IMR-90 (cell line): Measurements from ENCODE around the gene WDR74. TPM values are rescaled to one million over a fixed set of nuclear protein-coding genes. Genes with fewer than 3 reads are reported as not detected.

Source experiments
- ATAC-seq: fragments of 200-7000 bp; cut with Tn5 transposase; 2 replicates; pipeline ENCODE4 v1.9.1; 2020; ENCODE audit warnings: low read depth, mild to moderate bottlenecking, moderate library complexity
- BruUV-seq: library from RNA; stranded (reverse); fragments of 400-500 nt; replicated peaks from 2 replicates; lab custom pipeline; 2021; lab: Mats Ljungman, UMichigan
- CTCF ChIA-PET: fragments of 300-600 bp; formaldehyde crosslinking; extraction: SDS; loops from one replicate; lab custom pipeline; 2021; ENCODE audit warnings: antibody characterized with exemption; lab: Yijun Ruan, JAX
- POLR2A ChIA-PET: fragments of 300-600 bp; sonication (Branson Sonifier 250); formaldehyde crosslinking; loops from one replicate; lab custom pipeline; 2022; ENCODE audit warnings: antibody characterized with exemption; ENCODE audit not compliant: unreplicated experiment; lab: Charles Lee
- DNase-seq: peaks from one replicate; pipeline ENCODE4 v3.0.0; 2013
- H2AFZ ChIP-seq: replicated peaks from 2 replicates; pipeline ENCODE3; 2013; ENCODE audit warnings: low read length, mild to moderate bottlenecking; ENCODE audit not compliant: poor library complexity
- H2AK5ac ChIP-seq: 2 replicates; pipeline ENCODE4 v1.6.1; 2013; ENCODE audit warnings: low read depth, low read length, inconsistent platforms
- H2AK9ac ChIP-seq: replicated peaks from 2 replicates; pipeline ENCODE3; 2013; ENCODE audit warnings: mild to moderate bottlenecking, low read depth, low read length, moderate library complexity; ENCODE audit not compliant: poor library complexity
- H2BK120ac ChIP-seq: 2 replicates; pipeline ENCODE4 v1.6.1; 2013; ENCODE audit warnings: low read depth, low read length, inconsistent platforms
- H2BK15ac ChIP-seq: 3 replicates; pipeline ENCODE4 v1.6.1; 2013; ENCODE audit warnings: low read depth, low read length, inconsistent platforms
- H2BK20ac ChIP-seq: 2 replicates; pipeline ENCODE4 v1.6.1; 2013; ENCODE audit warnings: low read depth, mild to moderate bottlenecking, inconsistent platforms, low read length, moderate library complexity
- H2BK5ac ChIP-seq: 2 replicates; pipeline ENCODE4 v1.6.1; 2013; ENCODE audit warnings: mild to moderate bottlenecking, low read depth, low read length, inconsistent platforms; ENCODE audit not compliant: poor library complexity, severe bottlenecking
- H3K14ac ChIP-seq: replicated peaks from 2 replicates; pipeline ENCODE4 v1.6.1; 2013; ENCODE audit warnings: low read depth, low read length, inconsistent platforms
- H3K18ac ChIP-seq: 2 replicates; pipeline ENCODE4 v1.6.1; 2013; ENCODE audit warnings: low read depth, low read length, control low read depth
- H3K23ac ChIP-seq: 2 replicates; pipeline ENCODE4 v1.6.1; 2013; ENCODE audit warnings: low read depth, low read length, inconsistent platforms
- H3K27ac ChIP-seq: 2 replicates; pipeline ENCODE4 v1.5.1; 2013; ENCODE audit warnings: mild to moderate bottlenecking, control low read depth, low read length; ENCODE audit not compliant: insufficient read depth
- H3K27me3 ChIP-seq: 2 replicates; pipeline ENCODE4 v1.6.1; 2013; ENCODE audit warnings: low read length; ENCODE audit not compliant: control insufficient read depth, insufficient read depth
- H3K36me3 ChIP-seq: 2 replicates; pipeline ENCODE4 v1.6.1; 2013; ENCODE audit warnings: low read length, mixed read lengths; ENCODE audit not compliant: control insufficient read depth, insufficient read depth
- H3K4ac ChIP-seq: 2 replicates; pipeline ENCODE4 v1.6.1; 2013; ENCODE audit warnings: low read depth, low read length, inconsistent platforms
- H3K4me1 ChIP-seq: 2 replicates; pipeline ENCODE4 v1.6.1; 2013; ENCODE audit warnings: low read length, mixed read lengths; ENCODE audit not compliant: control insufficient read depth, insufficient read depth
- H3K4me2 ChIP-seq: 2 replicates; pipeline ENCODE4 v1.6.1; 2013; ENCODE audit warnings: low read depth, mild to moderate bottlenecking, control low read depth, low read length, moderate library complexity
- H3K4me3 ChIP-seq: 2 replicates; pipeline ENCODE4 v1.5.1; 2013; ENCODE audit warnings: low read depth, mild to moderate bottlenecking, control low read depth, low read length, moderate library complexity; ENCODE audit not compliant: insufficient read depth
- H3K56ac ChIP-seq: 2 replicates; pipeline ENCODE4 v1.6.1; 2013; ENCODE audit warnings: low read length, inconsistent platforms; ENCODE audit not compliant: insufficient read depth; ENCODE audit errors: extremely low read depth
- H3K79me1 ChIP-seq, 2 experiments: 2 replicates each; pipeline ENCODE4 v1.6.1; 2013; ENCODE audit warnings: low read length in 2 of 2, inconsistent platforms in 1 of 2, low read depth in 1 of 2
- H3K9ac ChIP-seq: 2 replicates; pipeline ENCODE4 v1.6.1; 2013; ENCODE audit warnings: low read depth, low read length, control low read depth
- H3K9me1 ChIP-seq: 2 replicates; pipeline ENCODE4 v1.6.1; 2013; ENCODE audit warnings: low read length, inconsistent platforms; ENCODE audit not compliant: insufficient read depth
- H3K9me3 ChIP-seq: 2 replicates; pipeline ENCODE4 v1.6.1; 2013; ENCODE audit warnings: low read length; ENCODE audit not compliant: control insufficient read depth, insufficient read depth
- H4K20me1 ChIP-seq: 2 replicates; pipeline ENCODE4 v1.6.1; 2013; ENCODE audit warnings: low read length, inconsistent platforms; ENCODE audit not compliant: insufficient read depth
- H4K5ac ChIP-seq: 2 replicates; pipeline ENCODE4 v1.6.1; 2013; ENCODE audit warnings: mild to moderate bottlenecking, low read depth, low read length, control low read depth
- H4K8ac ChIP-seq, 2 experiments: 2 replicates each; pipeline ENCODE4 v1.6.1; 2013; ENCODE audit warnings: low read depth in 2 of 2, low read length in 2 of 2, control low read depth in 1 of 2, inconsistent platforms in 1 of 2
- H4K91ac ChIP-seq: 2 replicates; pipeline ENCODE4 v1.6.1; 2013; ENCODE audit warnings: low read depth, low read length, inconsistent platforms; ENCODE audit not compliant: insufficient read depth
- BHLHE40 ChIP-seq: fragments of 150-350 bp; IDR thresholded peaks from 2 replicates; pipeline ENCODE4 v1.6.1; 2016; ENCODE audit warnings: mild to moderate bottlenecking, low read depth, low read length
- CEBPB ChIP-seq: IDR thresholded peaks from 2 replicates; pipeline ENCODE4 v1.6.1; 2012; ENCODE audit warnings: low read depth, low read length, improper control_type of control experiment
- CHD1 ChIP-seq: IDR thresholded peaks from 2 replicates; pipeline ENCODE4 v1.6.1; 2012; ENCODE audit warnings: low read depth, low read length, improper control_type of control experiment
- ELK1 ChIP-seq: fragments of 150-350 bp; IDR thresholded peaks from 2 replicates; pipeline ENCODE4 v1.6.1; 2016; ENCODE audit warnings: low read depth, mild to moderate bottlenecking, low read length, moderate library complexity, borderline replicate concordance
- FOS ChIP-seq: fragments of 150-350 bp; IDR thresholded peaks from 2 replicates; pipeline ENCODE4 v1.6.1; 2016; ENCODE audit warnings: low read depth, low read length
- POLR2A ChIP-seq: IDR thresholded peaks from 2 replicates; pipeline ENCODE4 v1.6.1; 2012; ENCODE audit warnings: mild to moderate bottlenecking, low read depth, low read length
- RAD21 ChIP-seq: IDR thresholded peaks from 2 replicates; pipeline ENCODE4 v1.6.1; 2012; ENCODE audit warnings: low read length, improper control_type of control experiment
- RCOR1 ChIP-seq: IDR thresholded peaks from 2 replicates; pipeline ENCODE4 v1.6.1; 2012; ENCODE audit warnings: mild to moderate bottlenecking, low read length, improper control_type of control experiment; ENCODE audit not compliant: insufficient replicate concordance
- RFX5 ChIP-seq: IDR thresholded peaks from 2 replicates; pipeline ENCODE4 v1.8.0; 2012; ENCODE audit warnings: low read depth, mild to moderate bottlenecking, low read length, moderate library complexity
- SMC3 ChIP-seq: fragments of 150-350 bp; IDR thresholded peaks from 2 replicates; pipeline ENCODE4 v1.6.1; 2016; ENCODE audit warnings: low read depth, mild to moderate bottlenecking, antibody characterized with exemption, low read length, moderate library complexity
- USF2 ChIP-seq: fragments of 150-350 bp; IDR thresholded peaks from 2 replicates; pipeline ENCODE4 v1.6.1; 2017; ENCODE audit warnings: mild to moderate bottlenecking, antibody characterized with exemption, low read length, low read depth
- WGBS, 2 experiments: methylation state at CpG; one replicate each; pipeline versions ENCODE4 v1.1.5 to v1.1.7; 2013; ENCODE audit warnings: missing lambda C conversion rate in 2 of 2; ENCODE audit not compliant: insufficient read length in 1 of 2; ENCODE audit errors: extremely low coverage in 2 of 2; 5-methylcytosine and 5-hydroxymethylcytosine counted together
- dilution Hi-C: fragments of 300-500 bp; cut with HindIII; formaldehyde crosslinking; loops from one replicate; pipeline ENCODE4 v1.14.3; 2018; ENCODE audit warnings: low sequenced_read_pairs; ENCODE audit not compliant: unreplicated experiment
- in situ Hi-C: fragments of 300-500 bp; cut with MboI; formaldehyde crosslinking; loops from 3 replicates; pipeline ENCODE4 v1.14.3; 2019; ENCODE audit warnings: low sequenced_read_pairs, inconsistent platforms, mixed read lengths
- intact Hi-C: fragments of 100-400 bp; cut with micrococcal nuclease; formaldehyde crosslinking; loops from 2 replicates; pipeline ENCODE4 v1.10.0; 2022
- polyA plus RNA-seq, 3 experiments: library from polyadenylated mRNA; depleted of rRNA; stranded (reverse); fragments of >200 nt; gene quantifications; 2 replicates each; pipeline ENCODE4 v1.2.3, GENCODE V29; 2012; ENCODE audit warnings: low replicate concordance in 1 of 3
- total RNA-seq: library from RNA; depleted of rRNA; stranded (reverse); fragments of >200 nt; gene quantifications from 2 replicates; pipeline ENCODE4 v1.2.3, GENCODE V29; 2012

WDR74 gene
- total and polyA plus RNA-seq, 2 of the 4 experiments (the other 2 are of a cell fraction): 38.4 to 44.3 TPM

- Histone ChIP-seq H3K4me2 (no peak overlapping the region), H2BK120ac (no peak overlapping the region), H3K9ac (no peak overlapping the region), H4K8ac (peak overlapping the region in 1 of 2 experiments; percentile 28; a peak in 1 of 4 replicates), H2BK20ac (no peak overlapping the region), H3K4me3 (no peak overlapping the region), H3K4me1 (peaks cover 2% of the 10 kb centered on the region; the same call in 1 of the 2 replicates), H3K14ac (no peak overlapping the region), H3K4ac (no peak overlapping the region), H3K27ac (no peak overlapping the region), H3K79me1 (peaks cover 20 to 39% of the 10 kb centered on the region in 2 experiments), H4K20me1 (peaks cover 30% of the 10 kb centered on the region), H3K27me3 (no peaks in the 10 kb centered on the region), H2BK5ac (no peak overlapping the region), H2AK5ac (no peak overlapping the region), H4K5ac (no peak overlapping the region; the same call in 1 of the 2 replicates), H3K36me3 (peaks cover 18% of the 10 kb centered on the region), H3K23ac (0 out of 2 replicates have a peak overlapping the region, but pooled peaks have one; percentile 17), H3K56ac (no peak overlapping the region), H2BK15ac (no peak overlapping the region), H4K91ac (no peak overlapping the region), H3K9me3 (no peaks in the 10 kb centered on the region), H3K9me1 (0 out of 2 replicates have a peak, but pooled peaks cover 4% of the 10 kb centered on the region), H2AFZ (no peak overlapping the region), H3K18ac (no peak overlapping the region), H2AK9ac (no peak overlapping the region)
- POLR2A ChIA-PET: interaction anchor here (0.7 to 2.5 kb wide), 2 partner anchors 16 to 193 kb away, joined by 14 to 24 read pairs; partner anchors contain the start of gene C11orf98
- intact Hi-C loops (no loop called here), in situ Hi-C loops (loop anchor here (25.0 kb wide), 1 partner anchor 470 kb away; no protein-coding TSS in a partner anchor), dilution Hi-C loops (no loop called here)
- 40% methylated on average over 1 of the region's 2 CpGs; no CpG with 5 or more reads in 1 of the 2 experiments for WGBS, 2 experiments
- ATAC-seq (no peak), DNase-seq (peak; percentile 48)
- TF ChIP-seq ELK1: no peak
- TF ChIP-seq BHLHE40: no peak
- TF ChIP-seq FOS: no peak
- no peak for TF ChIP-seq POLR2A
- no peak for TF ChIP-seq CHD1
- no peak for TF ChIP-seq SMC3
- no peak for TF ChIP-seq RCOR1
- no peak for TF ChIP-seq RAD21
- no peak for TF ChIP-seq RFX5
- TF ChIP-seq USF2: no peak
- TF ChIP-seq CEBPB: no peak
- CTCF ChIA-PET: interaction anchor here (1.2 kb wide), 1 partner anchor 71 kb away, joined by 8 read pairs; no protein-coding TSS in a partner anchor
- BruUV-seq: no TSS peak
Observed at GRCh38 chr11:62857541-62857982, 18.2 kb upstream of the WDR74 start.
